ENCODE measurements around the gene TMEM132C.

TMEM132C gene

GRCh38 chr12:128619263-128619662 lies 352.3 kb downstream of the TMEM132C start:
- DNase-seq = no peak

- DNase-seq = no peak
These were observed 354.3 kb downstream of the TMEM132C start for GRCh38 chr12:128621304-128621703.

GRCh38 chr12:128623748-128624147 lies 356.8 kb downstream of the TMEM132C start:
- DNase-seq = no peak

DNA sequence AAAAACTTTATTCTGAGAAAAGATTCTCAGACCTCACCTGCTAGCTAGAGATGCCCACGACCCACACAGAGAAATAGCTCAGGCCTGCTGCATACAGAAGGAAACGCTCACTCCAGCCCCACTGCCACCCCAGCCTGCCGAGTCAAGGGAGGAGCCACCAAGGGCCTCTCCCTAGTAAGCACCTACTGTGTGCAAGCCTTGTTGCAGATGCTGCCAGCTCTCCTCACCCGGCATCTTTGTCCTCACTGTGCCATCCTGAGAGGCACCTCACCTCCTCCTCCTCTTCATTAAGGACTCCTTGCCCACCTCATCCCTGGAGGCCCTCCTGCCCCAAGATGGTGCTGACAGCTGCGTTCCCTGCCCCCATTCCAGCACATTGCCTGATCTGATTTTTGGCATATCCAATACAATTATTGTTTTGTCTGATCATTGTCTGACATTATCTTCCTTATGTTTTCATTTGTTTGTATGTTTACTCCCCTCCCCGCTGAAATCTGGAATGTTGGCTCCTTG lies 359.9 kb downstream of the TMEM132C start:
- DNase-seq = no peak

GRCh38 chr12:128627659-128628058 lies 360.7 kb downstream of the TMEM132C start:
- DNase-seq = no peak

DNA sequence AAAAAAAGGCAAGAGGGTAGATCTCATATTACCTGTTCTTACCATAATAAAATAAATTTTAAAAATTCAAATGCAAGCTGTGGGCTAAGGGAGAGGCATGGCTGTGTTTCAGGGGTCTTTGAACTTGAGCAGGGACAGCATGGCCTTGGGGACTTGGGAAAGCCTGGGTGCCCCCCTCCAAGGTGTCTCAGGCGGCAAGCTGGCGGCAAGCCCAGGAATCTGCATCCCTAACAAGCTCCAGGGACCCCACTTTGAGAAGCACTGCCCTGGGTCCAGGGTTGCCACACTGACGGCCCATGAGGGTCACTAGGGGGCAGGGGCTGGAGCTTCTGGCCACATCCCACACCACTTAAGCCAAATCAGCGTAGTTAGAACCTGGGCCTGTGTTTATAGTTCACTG lies 363.0 kb downstream of the TMEM132C start:
- DNase-seq = no peak

GRCh38 chr12:128637642-128638606 lies 371.0 kb downstream of the TMEM132C start:
- DNase-seq = no peak

GRCh38 chr12:128639089-128639488 lies 372.1 kb downstream of the TMEM132C start:
- no peak for DNase-seq

- no peak for DNase-seq
These were observed 376.2 kb downstream of the TMEM132C start for GRCh38 chr12:128643155-128643554.

DNA sequence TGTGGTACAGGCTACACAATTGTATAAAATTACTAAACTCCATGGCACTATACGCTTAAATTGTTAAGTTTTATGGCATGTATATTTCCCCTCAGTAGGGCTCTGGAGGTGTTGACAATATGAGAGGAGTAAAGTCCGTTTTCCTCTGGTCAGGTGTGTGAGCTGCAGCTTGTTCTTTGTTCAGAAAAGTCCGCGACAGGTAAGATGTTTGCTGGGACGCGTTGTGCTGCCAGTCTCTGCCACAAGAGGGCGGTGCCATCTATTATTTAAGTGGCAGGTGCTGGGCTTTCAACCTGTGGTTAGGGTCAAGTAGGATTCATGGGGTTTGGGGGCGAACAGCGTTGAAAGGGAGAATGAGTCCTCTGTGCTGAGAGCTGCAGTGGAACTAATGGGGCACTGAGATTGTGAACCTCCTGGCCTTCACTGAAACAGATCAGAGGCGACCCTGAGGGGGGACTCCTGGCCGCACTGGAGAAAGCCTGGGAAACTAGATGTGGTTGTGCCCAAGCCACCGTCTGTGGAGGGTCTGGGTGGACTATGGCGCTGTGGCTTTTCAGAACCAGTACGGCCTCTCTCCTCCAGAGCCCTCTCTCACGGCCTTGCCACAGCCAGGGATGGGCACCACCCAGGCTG lies 377.8 kb downstream of the TMEM132C start:
- no peak for DNase-seq

GRCh38 chr12:128649902-128650301 lies 382.9 kb downstream of the TMEM132C start:
- DNase-seq = no peak

DNA sequence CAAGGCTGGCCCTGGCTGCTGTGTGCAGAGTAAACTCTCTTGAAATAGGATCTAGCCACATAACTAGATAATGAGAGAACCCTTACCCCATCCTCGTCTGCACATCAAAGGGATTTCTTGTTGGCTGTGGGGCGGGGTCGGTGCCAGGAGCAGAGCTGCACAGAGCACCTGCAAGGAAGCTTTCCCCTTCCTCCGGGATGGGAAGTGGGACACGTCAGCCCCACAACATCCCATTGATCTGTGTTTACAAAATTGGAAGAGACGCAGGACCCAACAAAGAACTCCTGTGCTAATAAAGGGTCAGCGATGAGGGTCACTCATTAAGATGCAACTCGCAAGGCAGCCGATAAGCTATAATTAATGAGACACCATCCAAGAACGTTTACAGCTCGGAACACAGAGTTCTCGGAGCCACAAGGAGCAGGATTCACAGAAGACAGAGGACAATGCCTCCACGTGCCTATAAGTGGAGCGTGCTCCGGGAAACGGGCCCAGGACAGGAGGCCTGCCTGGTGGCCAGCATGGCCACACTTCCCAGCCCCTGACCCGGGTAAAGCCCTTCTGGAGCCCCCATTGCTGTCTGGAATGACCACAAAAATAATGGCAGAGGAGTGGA lies 385.3 kb downstream of the TMEM132C start:
- DNase-seq = no peak

- no peak for DNase-seq
These were observed 387.5 kb downstream of the TMEM132C start for GRCh38 chr12:128654468-128654867.

DNA sequence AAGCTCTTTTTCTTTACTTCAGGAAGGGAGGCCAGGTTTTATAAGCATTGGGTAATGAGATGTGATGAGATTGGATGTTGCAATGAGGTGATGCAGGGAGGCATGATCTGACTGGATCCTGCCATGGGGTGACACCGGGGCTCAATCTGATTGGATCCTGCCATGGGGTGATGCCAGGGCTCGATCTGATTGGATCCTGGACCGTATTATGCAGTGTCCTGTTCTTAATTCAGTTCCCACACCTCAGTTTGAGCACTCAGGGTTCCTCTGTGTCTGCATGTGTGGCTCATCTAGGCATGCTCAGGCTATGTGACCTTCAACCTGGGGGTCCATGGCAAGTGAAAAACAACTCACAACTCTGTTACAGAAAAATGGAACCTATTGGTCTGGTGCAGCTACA lies 390.4 kb downstream of the TMEM132C start:
- no peak for DNase-seq

DNA sequence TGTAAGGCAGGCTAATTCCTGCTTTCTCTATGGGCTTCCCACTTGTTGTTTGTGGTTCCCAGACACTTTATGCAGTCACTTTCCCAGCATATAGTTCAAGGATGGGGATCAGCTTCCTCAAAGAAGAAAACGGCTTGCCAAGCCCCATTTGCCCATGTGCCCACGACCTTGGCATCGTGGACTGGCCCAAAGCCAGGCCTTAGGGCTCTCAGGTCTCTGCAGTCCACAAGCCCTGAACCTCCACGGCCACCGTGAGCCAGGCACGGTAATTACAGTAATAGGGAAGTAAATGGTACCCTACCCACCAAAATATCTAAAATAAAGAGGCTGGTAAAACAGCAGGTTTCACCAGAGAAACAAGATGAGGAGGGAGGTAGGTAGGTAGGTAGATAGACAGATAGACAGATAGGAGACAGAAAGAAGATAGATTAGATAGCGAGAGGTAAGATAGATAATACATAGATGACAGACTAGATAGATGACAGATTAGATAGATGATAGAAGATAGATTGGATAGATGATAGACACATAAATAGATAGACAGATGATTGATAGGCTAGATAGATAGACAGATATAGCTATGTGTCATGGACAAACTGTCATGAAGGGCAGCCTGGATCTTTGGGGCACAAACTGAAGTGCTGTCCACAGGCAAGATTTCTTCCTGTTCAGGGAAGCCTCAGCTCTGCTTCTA lies 393.7 kb downstream of the TMEM132C start:
- no peak for DNase-seq

DNA sequence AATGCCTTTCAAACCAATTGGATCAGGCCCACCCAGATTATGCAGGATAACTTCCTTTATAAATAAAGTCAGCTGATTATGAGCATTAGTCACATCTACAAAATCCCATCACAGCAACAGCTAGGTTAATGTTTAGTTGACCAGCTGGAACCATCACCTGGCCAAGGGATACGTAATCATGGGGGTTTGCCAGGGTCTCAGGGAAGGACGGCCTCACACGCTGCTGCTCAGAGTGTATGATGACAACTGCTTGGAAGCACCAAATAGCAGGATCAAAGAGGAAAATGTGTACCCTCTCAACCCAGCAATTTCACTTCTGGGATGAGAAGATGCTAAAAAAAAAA lies 394.2 kb downstream of the TMEM132C start:
- no peak for DNase-seq

DNA sequence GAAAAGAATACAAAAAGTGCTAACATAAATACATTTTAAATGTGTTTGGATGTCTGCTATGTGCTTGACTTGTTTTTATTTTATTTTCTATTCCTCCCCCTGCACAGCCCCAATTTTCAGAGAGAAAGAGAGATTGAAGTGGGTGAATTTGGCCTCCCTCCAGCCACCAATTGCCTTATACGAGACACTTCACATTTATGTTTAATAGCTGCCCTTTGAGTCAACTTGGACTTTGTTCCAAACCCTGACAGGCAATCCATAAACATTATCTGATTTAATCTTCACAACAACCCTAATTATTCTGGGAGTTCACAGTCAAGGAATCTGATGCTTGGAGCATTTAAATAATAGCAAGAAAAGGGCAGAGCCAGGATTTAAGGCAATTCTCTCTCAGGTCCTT lies 395.1 kb downstream of the TMEM132C start:
- DNase-seq = no peak

GRCh38 chr12:128664501-128664900 lies 397.5 kb downstream of the TMEM132C start:
- DNase-seq = no peak

DNA sequence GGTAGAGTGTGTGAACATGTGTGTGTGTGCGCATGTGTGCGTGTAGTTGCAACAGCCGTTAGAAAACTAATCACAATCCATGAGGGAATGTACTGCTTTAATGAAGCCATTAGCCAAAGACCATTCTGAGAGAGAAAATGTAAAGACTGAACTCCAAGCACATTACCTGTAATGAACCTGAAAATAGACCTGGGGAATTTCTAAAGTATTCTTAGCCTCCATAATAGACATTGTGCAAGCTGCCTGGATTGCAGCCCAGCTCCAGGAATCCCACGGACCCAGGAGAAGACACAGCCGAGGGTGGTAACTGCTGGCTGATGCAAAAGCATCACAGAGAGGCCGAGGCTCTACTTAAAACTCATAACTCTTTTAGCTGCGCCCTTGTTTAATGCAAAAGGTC lies 400.2 kb downstream of the TMEM132C start:
- no peak for DNase-seq

- DNase-seq = no peak
These were observed 404.6 kb downstream of the TMEM132C start for GRCh38 chr12:128671528-128672042.

- DNase-seq = no peak
These were observed 405.5 kb downstream of the TMEM132C start for GRCh38 chr12:128672428-128672827.

DNA sequence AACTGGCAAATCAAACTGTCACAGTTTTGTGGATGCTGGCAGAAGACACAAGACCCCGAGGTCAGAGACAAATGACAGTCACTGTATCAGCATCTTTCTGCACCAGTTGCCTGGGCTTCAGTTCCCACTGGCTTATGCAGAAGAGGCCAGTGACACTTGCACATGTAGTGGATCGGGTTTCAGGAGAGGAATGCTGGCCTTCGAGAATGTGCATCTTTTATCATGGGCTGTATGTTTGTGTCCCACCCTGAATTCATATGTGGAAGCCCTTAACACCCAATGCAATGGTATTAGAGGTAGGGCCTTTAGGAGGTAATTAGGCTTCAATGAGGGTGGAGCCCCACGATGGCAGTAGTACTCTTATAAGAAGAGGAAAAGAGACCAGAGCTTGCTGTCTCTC lies 405.9 kb downstream of the TMEM132C start:
- no peak for DNase-seq

GRCh38 chr12:128675576-128675975 lies 408.6 kb downstream of the TMEM132C start:
- no peak for DNase-seq
